CD4-positive, alpha-beta T cell treated with Interleukin-6 at 100 ng/mL for 8 hours (primary cell): Measurements from ENCODE around the gene NANOGP8.

Source experiments
- DNase-seq: peaks from one replicate; pipeline ENCODE4 v3.0.0-alpha.2; 2020; ENCODE audit warnings: mixed read lengths, low spot score

The NANOGP8 gene

GRCh38 chr15:35060591-35060990, 24.5 kb downstream of the NANOGP8 start:
- DNase-seq = no peak

- no peak for DNase-seq
These were observed 26.5 kb downstream of the NANOGP8 start for GRCh38 chr15:35058534-35059054.

GRCh38 chr15:35055416-35056105, 29.5 kb downstream of the NANOGP8 start:
- DNase-seq = no peak

- DNase-seq = no peak
These were observed 30.7 kb downstream of the NANOGP8 start for GRCh38 chr15:35054380-35054779.

GRCh38 chr15:35047996-35048395, 37.1 kb downstream of the NANOGP8 start:
- no peak for DNase-seq

GRCh38 chr15:35047528-35047927, 37.6 kb downstream of the NANOGP8 start:
- no peak for DNase-seq

GRCh38 chr15:35043373-35044095, 41.6 kb downstream of the NANOGP8 start:
- no peak for DNase-seq

GRCh38 chr15:35040339-35041255, 44.5 kb downstream of the NANOGP8 start:
- no peak for DNase-seq

GRCh38 chr15:35038626-35039451, 46.3 kb downstream of the NANOGP8 start:
- no peak for DNase-seq
